ENCODE data around the gene NFATC4. TPM values are rescaled to one million over a fixed set of nuclear protein-coding genes. Genes with fewer than 3 reads are reported as not detected.

The NFATC4 gene
- total RNA-seq, 2 experiments from 2014 or later: not detected

- no peak for DNase-seq
- Mint-ChIP-seq H3K4me1 (ENCODE audit: low read depth) (no peaks in the 10 kb centered on the region), H3K4me3 (no peak overlapping the region), H3K27me3 (peaks cover 11% of the 10 kb centered on the region), H3K36me3 (no peaks in the 10 kb centered on the region), H3K9me3 (no peaks in the 10 kb centered on the region), H3K27ac (no peak overlapping the region)
- CTCF ChIA-PET: interaction anchor here (1.9 to 3.0 kb wide), 3 partner anchors 23 to 74 kb away, joined by 6 to 11 read pairs (median 10); no protein-coding TSS in a partner anchor
- intact Hi-C loops (cut with micrococcal nuclease): no loop called here
- POLR2A ChIA-PET: no interaction called here
Measured at GRCh38 chr14:24407608-24408325, 39.8 kb downstream of the NFATC4 start.

DNA sequence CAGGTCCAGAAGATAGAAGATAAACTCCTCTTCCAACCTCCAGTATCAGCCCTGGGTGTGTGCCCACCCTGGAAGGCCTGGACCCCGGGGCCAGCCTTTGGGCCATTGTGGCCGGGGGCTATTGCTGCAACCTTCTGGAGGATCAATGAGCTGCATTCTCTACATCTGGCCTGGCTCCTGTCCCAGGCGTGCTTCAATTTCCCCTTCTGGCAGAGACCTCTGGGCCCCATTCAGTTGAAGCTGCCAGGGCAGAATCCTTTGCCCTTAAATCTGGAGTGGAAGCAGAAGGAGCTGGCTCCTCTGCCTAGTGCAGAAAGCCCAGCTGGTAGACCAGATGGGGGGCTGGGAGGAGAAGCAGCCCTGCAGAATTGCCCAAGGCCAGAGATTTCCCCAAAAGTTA is 40.8 kb downstream of the NFATC4 start:
- Mint-ChIP-seq H3K4me3 (no peak overlapping the region), H3K27me3 (peaks cover 3% of the 10 kb centered on the region), H3K4me1 (ENCODE audit: low read depth) (no peaks in the 10 kb centered on the region), H3K36me3 (no peaks in the 10 kb centered on the region), H3K9me3 (no peaks in the 10 kb centered on the region), H3K27ac (no peak overlapping the region)
- ChIA-PET POLR2A (interaction anchor here (0.5 kb wide), 1 partner anchor 72 kb away, joined by 3 read pairs; no protein-coding TSS in a partner anchor), CTCF (interaction anchor here (0.7 to 3.9 kb wide), 8 partner anchors 13 to 101 kb away, joined by 3 to 27 read pairs (median 4); partner anchors contain the start of genes CIDEB and RIPK3)
- intact Hi-C loops (cut with micrococcal nuclease): no loop called here
- DNase-seq: no peak

DNA sequence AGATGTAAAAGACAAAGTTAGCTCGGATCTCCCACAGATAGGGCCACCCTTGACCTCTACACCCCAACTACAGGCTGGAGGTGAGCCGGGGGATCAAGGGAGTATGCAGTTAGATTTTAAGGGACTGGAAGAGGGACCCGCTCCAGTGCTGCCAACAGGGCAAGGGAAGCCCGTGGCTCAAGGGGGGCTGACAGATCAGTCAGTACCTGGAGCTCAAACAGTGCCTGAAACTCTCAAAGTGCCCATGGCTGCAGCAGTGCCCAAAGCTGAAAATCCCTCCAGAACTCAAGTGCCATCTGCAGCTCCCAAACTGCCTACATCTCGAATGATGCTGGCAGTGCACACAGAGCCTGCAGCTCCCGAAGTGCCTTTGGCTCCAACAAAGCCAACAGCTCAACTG is 41.2 kb downstream of the NFATC4 start:
- H3K36me3 Mint-ChIP-seq: no peaks in the 10 kb centered on the region
- no peak overlapping the region for H3K4me3 Mint-ChIP-seq
- H3K9me3 Mint-ChIP-seq: no peaks in the 10 kb centered on the region
- no peaks in the 10 kb centered on the region for H3K4me1 Mint-ChIP-seq (ENCODE audit: low read depth)
- no peak for DNase-seq
- ChIA-PET POLR2A (interaction anchor here (0.5 kb wide), 1 partner anchor 73 kb away, joined by 3 read pairs; no protein-coding TSS in a partner anchor), CTCF (interaction anchor here (0.7 to 3.9 kb wide), 9 partner anchors 9 to 101 kb away, joined by 3 to 27 read pairs (median 4); partner anchors contain the start of genes CIDEB and RIPK3)
- H3K27me3 Mint-ChIP-seq: peaks cover 3% of the 10 kb centered on the region
- intact Hi-C loops (cut with micrococcal nuclease): no loop called here
- H3K27ac Mint-ChIP-seq: no peak overlapping the region

DNA sequence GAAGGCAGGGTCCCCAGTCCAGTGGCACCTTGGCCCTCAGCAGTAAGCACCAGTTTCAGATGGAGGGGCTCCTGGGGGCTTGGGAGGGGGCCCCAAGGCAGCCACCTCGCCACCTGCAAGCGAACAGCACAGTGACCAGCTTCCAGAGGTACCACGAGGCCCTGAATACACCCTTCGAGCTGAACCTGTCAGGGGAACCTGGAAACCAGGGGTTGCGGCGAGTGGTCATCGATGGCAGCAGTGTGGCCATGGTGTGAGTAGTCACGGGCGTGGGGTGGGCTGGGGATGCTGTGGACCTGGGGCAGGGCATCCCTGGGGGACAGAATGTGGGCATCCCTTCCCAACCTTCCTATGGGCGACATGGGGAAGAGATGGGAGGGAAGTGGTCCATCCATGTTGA is 42.0 kb downstream of the NFATC4 start:
- H3K4me1 Mint-ChIP-seq (ENCODE audit: low read depth): no peaks in the 10 kb centered on the region
- no peaks in the 10 kb centered on the region for H3K36me3 Mint-ChIP-seq
- H3K9me3 Mint-ChIP-seq: no peaks in the 10 kb centered on the region
- H3K27ac Mint-ChIP-seq: no peak overlapping the region
- no peak for DNase-seq
- CTCF ChIA-PET: interaction anchor here (1.0 to 3.9 kb wide), 6 partner anchors 9 to 102 kb away, joined by 3 to 27 read pairs (median 4); partner anchors contain the start of gene CIDEB
- peaks cover 3% of the 10 kb centered on the region for H3K27me3 Mint-ChIP-seq
- no peak overlapping the region for H3K4me3 Mint-ChIP-seq
- POLR2A ChIA-PET: no interaction called here
- intact Hi-C loops (cut with micrococcal nuclease): no loop called here

DNA sequence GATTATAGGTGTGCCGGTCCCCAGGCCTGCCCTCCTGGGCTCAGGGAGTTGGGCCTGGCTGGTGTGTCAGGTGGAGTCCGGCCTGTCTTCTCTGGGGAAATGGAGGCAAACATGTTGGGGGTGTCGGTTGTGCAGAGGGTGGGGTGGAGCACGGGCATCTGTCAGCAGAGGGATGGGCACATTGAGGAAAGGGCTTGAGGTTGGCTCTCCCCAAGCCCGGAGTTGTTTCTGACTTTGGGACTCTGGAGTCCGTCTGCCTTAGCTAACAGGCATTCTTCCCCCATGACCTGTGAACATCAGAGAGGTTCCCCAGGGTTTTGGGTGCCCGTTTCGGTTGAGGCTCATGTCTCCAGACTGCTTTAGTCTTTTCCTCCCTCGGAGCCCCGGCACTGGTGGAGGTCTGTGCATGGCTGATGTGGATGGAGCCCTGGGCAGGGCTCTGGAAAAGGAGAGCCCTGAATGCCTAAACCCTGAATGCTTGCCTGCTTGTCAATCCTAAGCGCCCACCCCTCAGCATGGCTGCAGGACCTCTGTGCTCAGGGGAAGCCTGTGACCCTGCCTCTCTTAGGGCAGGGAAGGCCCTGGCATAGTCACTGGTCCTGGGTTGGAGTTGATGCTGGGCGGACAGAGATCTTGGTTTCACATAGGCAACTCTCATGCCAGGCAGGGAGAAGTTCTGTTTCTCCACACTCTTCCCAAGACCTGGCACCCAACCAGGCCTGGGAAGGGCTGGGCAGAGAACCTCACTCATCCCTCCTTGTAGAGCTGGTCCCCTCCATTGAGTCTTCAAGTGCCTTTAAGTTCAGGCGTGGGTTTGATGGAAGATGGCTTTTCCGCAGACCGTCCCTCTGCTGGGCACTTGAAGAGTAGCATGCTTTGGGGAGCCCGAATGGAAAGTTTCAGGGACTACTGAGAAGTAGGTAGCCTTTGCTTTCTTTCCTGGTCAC is 43.7 kb downstream of the NFATC4 start:
- Mint-ChIP-seq H3K4me1 (ENCODE audit: low read depth) (no peaks in the 10 kb centered on the region), H3K27me3 (peaks cover 1% of the 10 kb centered on the region), H3K4me3 (no peak overlapping the region), H3K27ac (no peak overlapping the region), H3K36me3 (no peaks in the 10 kb centered on the region), H3K9me3 (no peaks in the 10 kb centered on the region)
- DNase-seq: peak; percentile 45
- CTCF ChIA-PET: interaction anchor here (0.8 to 3.9 kb wide), 6 partner anchors 14 to 100 kb away, joined by 3 to 27 read pairs (median 5); partner anchors contain the start of gene LTB4R
- intact Hi-C loops (cut with micrococcal nuclease): loop anchor here (2.0 kb wide), 1 partner anchor 19 kb away; no protein-coding TSS in a partner anchor
- POLR2A ChIA-PET: no interaction called here

GRCh38 chr14:24414077-24414476 is 46.1 kb downstream of the NFATC4 start:
- intact Hi-C loops (cut with micrococcal nuclease): no loop called here
- Mint-ChIP-seq H3K4me1 (ENCODE audit: low read depth) (no peaks in the 10 kb centered on the region), H3K27me3 (peaks cover 6% of the 10 kb centered on the region), H3K27ac (no peak overlapping the region), H3K36me3 (no peaks in the 10 kb centered on the region), H3K4me3 (no peak overlapping the region), H3K9me3 (no peaks in the 10 kb centered on the region)
- CTCF ChIA-PET: interaction anchor here (0.6 to 2.1 kb wide), 5 partner anchors 10 to 248 kb away, joined by 3 to 17 read pairs (median 5); no protein-coding TSS in a partner anchor
- POLR2A ChIA-PET: no interaction called here
- DNase-seq: no peak

- Mint-ChIP-seq H3K9me3 (no peaks in the 10 kb centered on the region), H3K36me3 (no peaks in the 10 kb centered on the region), H3K4me1 (ENCODE audit: low read depth) (no peaks in the 10 kb centered on the region), H3K27me3 (peaks cover 7% of the 10 kb centered on the region), H3K27ac (no peak overlapping the region), H3K4me3 (no peak overlapping the region)
- no peak for DNase-seq
- intact Hi-C loops (cut with micrococcal nuclease): no loop called here
- ChIA-PET CTCF (interaction anchor here (1.1 to 2.1 kb wide), 2 partner anchors 16 to 17 kb away, joined by 4 to 17 read pairs; no protein-coding TSS in a partner anchor), POLR2A (no interaction called here)
Measured at GRCh38 chr14:24414732-24415420, 46.9 kb downstream of the NFATC4 start.

DNA sequence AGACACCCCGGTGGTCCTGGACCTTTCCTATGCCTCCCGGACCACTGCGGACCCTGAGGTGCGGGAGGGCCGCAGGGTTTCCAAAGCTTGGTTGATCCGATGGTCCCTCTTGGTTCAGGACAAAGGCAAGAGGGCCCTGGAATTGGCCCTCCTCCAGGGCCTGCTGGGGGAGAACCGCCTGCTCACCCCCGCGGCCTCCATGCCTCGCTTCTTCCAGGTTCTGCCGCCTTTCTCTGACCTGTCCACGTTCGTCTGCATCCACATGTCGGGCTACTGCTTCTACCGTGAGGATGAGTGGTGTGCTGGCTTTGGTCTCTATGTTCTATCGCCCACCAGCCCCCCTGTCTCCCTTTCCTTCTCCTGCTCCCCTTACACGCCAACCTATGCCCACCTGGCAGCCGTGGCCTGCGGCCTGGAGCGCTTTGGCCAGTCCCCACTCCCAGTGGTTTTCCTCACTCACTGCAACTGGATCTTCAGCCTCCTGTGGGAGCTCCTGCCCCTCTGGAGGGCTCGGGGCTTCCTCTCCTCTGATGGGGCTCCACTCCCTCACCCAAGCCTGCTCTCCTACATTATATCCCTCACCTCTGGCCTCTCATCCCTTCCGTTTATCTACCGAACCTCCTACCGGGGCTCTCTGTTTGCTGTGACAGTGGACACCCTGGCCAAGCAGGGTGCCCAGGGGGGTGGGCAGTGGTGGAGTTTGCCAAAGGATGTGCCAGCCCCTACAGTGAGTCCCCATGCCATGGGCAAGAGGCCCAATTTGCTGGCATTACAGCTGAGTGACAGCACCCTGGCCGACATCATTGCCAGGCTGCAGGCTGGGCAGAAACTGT is 47.7 kb downstream of the NFATC4 start:
- POLR2A ChIA-PET: no interaction called here
- Mint-ChIP-seq H3K9me3 (no peaks in the 10 kb centered on the region), H3K36me3 (no peaks in the 10 kb centered on the region)

DNA sequence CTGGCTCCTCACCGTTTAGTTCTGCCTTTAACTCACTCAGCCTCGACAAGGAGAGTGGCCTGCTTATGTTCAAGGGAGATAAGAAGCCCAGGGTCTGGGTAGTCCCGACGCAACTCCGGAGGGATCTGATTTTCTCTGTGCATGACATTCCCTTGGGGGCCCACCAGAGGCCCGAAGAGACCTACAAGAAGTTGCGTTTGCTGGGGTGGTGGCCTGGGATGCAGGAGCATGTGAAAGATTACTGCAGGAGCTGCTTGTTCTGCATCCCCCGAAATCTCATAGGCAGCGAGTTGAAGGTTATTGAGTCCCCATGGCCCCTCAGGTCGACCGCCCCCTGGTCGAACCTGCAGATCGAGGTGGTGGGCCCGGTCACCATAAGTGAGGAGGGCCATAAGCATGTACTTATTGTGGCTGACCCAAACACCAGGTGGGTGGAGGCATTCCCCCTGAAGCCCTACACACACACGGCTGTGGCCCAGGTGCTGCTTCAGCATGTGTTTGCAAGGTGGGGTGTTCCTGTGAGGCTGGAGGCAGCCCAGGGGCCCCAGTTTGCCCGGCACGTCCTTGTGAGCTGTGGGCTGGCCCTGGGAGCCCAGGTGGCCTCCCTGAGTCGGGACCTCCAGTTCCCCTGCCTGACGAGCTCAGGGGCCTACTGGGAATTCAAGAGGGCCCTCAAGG is 48.4 kb downstream of the NFATC4 start:
- Mint-ChIP-seq H3K4me1 (ENCODE audit: low read depth) (no peaks in the 10 kb centered on the region), H3K9me3 (no peaks in the 10 kb centered on the region), H3K4me3 (no peak overlapping the region), H3K27ac (no peak overlapping the region), H3K36me3 (no peaks in the 10 kb centered on the region), H3K27me3 (peaks cover 6% of the 10 kb centered on the region)
- ChIA-PET CTCF (no interaction called here), POLR2A (no interaction called here)
- intact Hi-C loops (cut with micrococcal nuclease): no loop called here
- DNase-seq: no peak

More for the DNA sequence above, 47.7 kb downstream of the NFATC4 start:
- DNase-seq: no peak
- CTCF ChIA-PET: interaction anchor here (1.1 kb wide), 1 partner anchor 16 kb away, joined by 4 read pairs; no protein-coding TSS in a partner anchor
- Mint-ChIP-seq H3K27ac (no peak overlapping the region), H3K4me1 (ENCODE audit: low read depth) (no peaks in the 10 kb centered on the region), H3K4me3 (no peak overlapping the region), H3K27me3 (peaks cover 7% of the 10 kb centered on the region)
- intact Hi-C loops (cut with micrococcal nuclease): no loop called here

- Mint-ChIP-seq H3K9me3 (no peaks in the 10 kb centered on the region), H3K4me3 (no peak overlapping the region), H3K27me3 (peaks cover 6% of the 10 kb centered on the region), H3K27ac (no peak overlapping the region), H3K4me1 (ENCODE audit: low read depth) (no peaks in the 10 kb centered on the region), H3K36me3 (no peaks in the 10 kb centered on the region)
- intact Hi-C loops (cut with micrococcal nuclease): no loop called here
- DNase-seq: peak; percentile 4
- CTCF ChIA-PET: no interaction called here
- POLR2A ChIA-PET: no interaction called here
Measured at GRCh38 chr14:24416932-24417619, 49.1 kb downstream of the NFATC4 start.

Data from activated CD4-positive, alpha-beta memory T cell treated with anti-CD3 and anti-CD28 coated beads for 36 hours (primary cell).